ENCODE results near the gene IKZF1.

- TF ChIP-seq CTCF (conservative IDR thresholded peaks at IDR 0.05; ENCODE audit: low read length) (no peak), EZH2phosphoT487 (IDR thresholded peaks at IDR 0.05; ENCODE audit: borderline replicate concordance) (no peak)
These were observed 17.4 kb upstream of the IKZF1 start for GRCh38 chr7:50287129-50287528.

Measured in Loucy (cell line).